ENCODE results near the gene APOBEC3G.
"Not testable (repeated sequence)": the region's sequence is repeated elsewhere in the genome, so short reads cannot be mapped to it uniquely, and the experiment has no call there.

Gene APOBEC3G

GRCh38 chr22:39077026-39077840 is at the start of gene APOBEC3G:
Gene APOBEC3G (plus strand): TSS chr22:39077275. CDS start chr22:39077362, 87 bp downstream.
- DNase-seq, result not testable (repeated sequence)

- DNase-seq, result no peak
These were observed 49.4 kb upstream of the APOBEC3G start for GRCh38 chr22:39027717-39028116.

- no peak for DNase-seq
These were observed 48.8 kb upstream of the APOBEC3G start for GRCh38 chr22:39028281-39028680.

GRCh38 chr22:39029227-39029626 is 47.8 kb upstream of the APOBEC3G start:
- DNase-seq, result no peak

- DNase-seq, result no peak
These were observed 46.4 kb upstream of the APOBEC3G start for GRCh38 chr22:39030705-39031104.

- DNase-seq, result not testable (repeated sequence)
These were observed 45.4 kb upstream of the APOBEC3G start for GRCh38 chr22:39031434-39032295.

GRCh38 chr22:39037071-39037470 is 40.0 kb upstream of the APOBEC3G start:
- not testable (repeated sequence) for DNase-seq

- no peak for DNase-seq
These were observed 37.6 kb upstream of the APOBEC3G start for GRCh38 chr22:39039306-39040126.

GRCh38 chr22:39040155-39040537 is 36.9 kb upstream of the APOBEC3G start:
- DNase-seq, result not testable (repeated sequence)

GRCh38 chr22:39040538-39041296 is 36.4 kb upstream of the APOBEC3G start, which contains the start of gene APOBEC3F:
Gene APOBEC3F (plus strand): TSS chr22:39040864. CDS start chr22:39040961, 97 bp downstream.
- DNase-seq, result peak; percentile 23

- DNase-seq, result no peak
These were observed 35.2 kb upstream of the APOBEC3G start for GRCh38 chr22:39041908-39042307.

GRCh38 chr22:39043063-39043462 is 34.0 kb upstream of the APOBEC3G start:
- not testable (repeated sequence) for DNase-seq

- DNase-seq, result not testable (repeated sequence)
These were observed 31.9 kb upstream of the APOBEC3G start for GRCh38 chr22:39045136-39045535.

GRCh38 chr22:39049486-39049885 is 27.6 kb upstream of the APOBEC3G start:
- not testable (repeated sequence) for DNase-seq

- DNase-seq, result not testable (repeated sequence)
These were observed 25.1 kb upstream of the APOBEC3G start for GRCh38 chr22:39051844-39052495.

- DNase-seq, result no peak
These were observed 21.4 kb upstream of the APOBEC3G start for GRCh38 chr22:39055658-39056057.

GRCh38 chr22:39061290-39061689 is 15.8 kb upstream of the APOBEC3G start:
- DNase-seq, result not testable (repeated sequence)

GRCh38 chr22:39061951-39062350 is 15.1 kb upstream of the APOBEC3G start:
- not testable (repeated sequence) for DNase-seq

GRCh38 chr22:39063904-39064303 is 13.2 kb upstream of the APOBEC3G start:
- not testable (repeated sequence) for DNase-seq

GRCh38 chr22:39066442-39067276 is 10.4 kb upstream of the APOBEC3G start:
- DNase-seq, result not testable (repeated sequence)
